IPS-18a (cell line): ENCODE measurements around the gene KRTAP10-11.
"Not testable (repeated sequence)": the region's sequence is repeated elsewhere in the genome, so short reads cannot be mapped to it uniquely, and the experiment has no call there.

Experiments
- H3K27ac ChIP-seq: one replicate; pipeline ENCODE4 v1.5.1; 2013; ENCODE audit warnings: low read length
- H3K27me3 ChIP-seq: one replicate; pipeline ENCODE4 v1.6.1; 2013; ENCODE audit warnings: mild to moderate bottlenecking, low read length; ENCODE audit not compliant: control insufficient read depth, insufficient read depth
- H3K36me3 ChIP-seq: one replicate; pipeline ENCODE4 v1.6.1; 2013; ENCODE audit warnings: low read depth, low read length; ENCODE audit not compliant: control insufficient read depth
- H3K4me1 ChIP-seq: one replicate; pipeline ENCODE4 v1.6.1; 2013; ENCODE audit warnings: low read depth, low read length; ENCODE audit not compliant: control insufficient read depth
- H3K4me3 ChIP-seq: one replicate; pipeline ENCODE4 v1.5.1; 2013; ENCODE audit warnings: low read length
- H3K9ac ChIP-seq: one replicate; pipeline ENCODE4 v1.6.1; 2013; ENCODE audit warnings: mild to moderate bottlenecking, low read length, moderate library complexity
- H3K9me3 ChIP-seq: one replicate; pipeline ENCODE4 v1.6.1; 2013; ENCODE audit warnings: low read depth, low read length; ENCODE audit not compliant: control insufficient read depth

Gene KRTAP10-11

GRCh38 chr21:44646366-44647221 is at the start of gene KRTAP10-11:
KRTAP10-11 (plus strand) TSS chr21:44646414; CDS start chr21:44646459, 45 bp downstream.
- not testable (repeated sequence) for H3K4me3 ChIP-seq, H3K27me3 ChIP-seq, H3K9ac ChIP-seq, H3K36me3 ChIP-seq, H3K4me1 ChIP-seq, H3K27ac ChIP-seq
- H3K9me3 ChIP-seq: peaks cover 10% of the 10 kb centered on the region

- H3K36me3 ChIP-seq: no peaks in the 10 kb centered on the region
- H3K4me1 ChIP-seq: peaks cover 18% of the 10 kb centered on the region
- no peaks in the 10 kb centered on the region for H3K27me3 ChIP-seq
- H3K9ac ChIP-seq: peak overlapping the region; percentile 34
- peak overlapping the region; percentile 35 for H3K27ac ChIP-seq
- H3K9me3 ChIP-seq: no peaks in the 10 kb centered on the region
- no peak overlapping the region for H3K4me3 ChIP-seq
These were observed 48.2 kb upstream of the KRTAP10-11 start for GRCh38 chr21:44598061-44598460.

- Histone ChIP-seq H3K27ac (no peak overlapping the region), H3K9ac (no peak overlapping the region), H3K9me3 (no peaks in the 10 kb centered on the region), H3K4me3 (no peak overlapping the region), H3K4me1 (peaks cover 8% of the 10 kb centered on the region), H3K27me3 (no peaks in the 10 kb centered on the region), H3K36me3 (no peaks in the 10 kb centered on the region)
These were observed 46.8 kb upstream of the KRTAP10-11 start for GRCh38 chr21:44599264-44600029.

GRCh38 chr21:44600118-44600978 is 45.9 kb upstream of the KRTAP10-11 start, which contains the start of gene KRTAP10-7:
KRTAP10-7 (plus strand) TSS chr21:44600597; CDS start chr21:44600622, 25 bp downstream.
- H3K4me3 ChIP-seq, H3K9ac ChIP-seq, H3K9me3 ChIP-seq, H3K27ac ChIP-seq, H3K36me3 ChIP-seq, H3K27me3 ChIP-seq, H3K4me1 ChIP-seq: not testable (repeated sequence)

GRCh38 chr21:44601091-44601490 is 45.1 kb upstream of the KRTAP10-11 start:
- not testable (repeated sequence) for H3K9me3 ChIP-seq, H3K4me1 ChIP-seq, H3K4me3 ChIP-seq, H3K27ac ChIP-seq, H3K36me3 ChIP-seq, H3K27me3 ChIP-seq, H3K9ac ChIP-seq

- Histone ChIP-seq H3K9ac (no peak overlapping the region), H3K4me3 (no peak overlapping the region), H3K36me3 (no peaks in the 10 kb centered on the region)
These were observed 44.4 kb upstream of the KRTAP10-11 start for GRCh38 chr21:44601596-44602462.

GRCh38 chr21:44602463-44602850 is 43.8 kb upstream of the KRTAP10-11 start:
- Histone ChIP-seq H3K36me3 (no peaks in the 10 kb centered on the region), H3K27me3 (no peaks in the 10 kb centered on the region), H3K9ac (no peak overlapping the region), H3K27ac (no peak overlapping the region), H3K4me3 (no peak overlapping the region), H3K9me3 (no peaks in the 10 kb centered on the region), H3K4me1 (peaks cover 8% of the 10 kb centered on the region)

More at GRCh38 chr21:44601596-44602462, 44.4 kb upstream of the KRTAP10-11 start:
- no peaks in the 10 kb centered on the region for H3K9me3 ChIP-seq
- no peaks in the 10 kb centered on the region for H3K27me3 ChIP-seq
- H3K27ac ChIP-seq: no peak overlapping the region
- H3K4me1 ChIP-seq: peaks cover 8% of the 10 kb centered on the region

GRCh38 chr21:44603109-44603875 is 42.9 kb upstream of the KRTAP10-11 start:
- Histone ChIP-seq H3K36me3 (no peaks in the 10 kb centered on the region), H3K27me3 (no peaks in the 10 kb centered on the region)

GRCh38 chr21:44603911-44604310 is 42.3 kb upstream of the KRTAP10-11 start:
- H3K27ac ChIP-seq: no peak overlapping the region
- no peak overlapping the region for H3K4me3 ChIP-seq
- H3K27me3 ChIP-seq: no peaks in the 10 kb centered on the region
- no peak overlapping the region for H3K9ac ChIP-seq
- H3K36me3 ChIP-seq: no peaks in the 10 kb centered on the region
- H3K9me3 ChIP-seq: no peaks in the 10 kb centered on the region
- H3K4me1 ChIP-seq: no peaks in the 10 kb centered on the region

More at GRCh38 chr21:44603109-44603875, 42.9 kb upstream of the KRTAP10-11 start:
- H3K9ac ChIP-seq: no peak overlapping the region
- H3K9me3 ChIP-seq: no peaks in the 10 kb centered on the region
- no peak overlapping the region for H3K27ac ChIP-seq
- H3K4me3 ChIP-seq: no peak overlapping the region
- H3K4me1 ChIP-seq: peaks cover 3% of the 10 kb centered on the region

GRCh38 chr21:44606495-44606894 is 39.7 kb upstream of the KRTAP10-11 start:
- Histone ChIP-seq H3K36me3 (no peaks in the 10 kb centered on the region), H3K9me3 (peaks cover 2% of the 10 kb centered on the region), H3K9ac (no peak overlapping the region), H3K4me3 (no peak overlapping the region), H3K27me3 (no peaks in the 10 kb centered on the region), H3K4me1 (no peaks in the 10 kb centered on the region), H3K27ac (no peak overlapping the region)
